Erythroblast (primary cell): ENCODE results near the gene TRAF2.

Source experiments
- GATA1 ChIP-seq: IDR thresholded peaks from 2 replicates; pipeline ENCODE4 v1.6.1; 2011; ENCODE audit warnings: low read depth, mild to moderate bottlenecking, control low read depth, low read length, moderate library complexity
- POLR2A ChIP-seq: IDR thresholded peaks from 2 replicates; pipeline ENCODE4 v1.6.1; 2011; ENCODE audit warnings: mild to moderate bottlenecking, low read length

GRCh38 chr9:136875155-136875554 is 11.2 kb upstream of the TRAF2 start:
- no peak for TF ChIP-seq POLR2A
- TF ChIP-seq GATA1 = no peak
